H54 (cell line): Measurements from ENCODE around the gene PTK6.

Source experiments
- DNase-seq: peaks from one replicate; pipeline ENCODE4 v3.0.0; 2011; ENCODE audit warnings: low spot score, mixed read lengths; ENCODE audit not compliant: insufficient read length
- FAIRE-seq: peaks from 3 replicates; lab custom pipeline; 2011; peaks lifted over from hg19 to GRCh38; lab: Jason Lieb, UNC
- POLR2A ChIP-seq: IDR thresholded peaks from 2 replicates; pipeline ENCODE4 v1.6.1; 2011; ENCODE audit warnings: low read depth, mild to moderate bottlenecking, low read length

PTK6 gene

GRCh38 chr20:63529180-63529860 lies 7.9 kb downstream of the PTK6 start:
- DNase-seq (no peak), FAIRE-seq (no peak)
- TF ChIP-seq POLR2A: no peak

- no peak for DNase-seq
- FAIRE-seq: no peak
- TF ChIP-seq POLR2A: no peak
These were observed 10.0 kb downstream of the PTK6 start for GRCh38 chr20:63527184-63527583.

GRCh38 chr20:63525971-63526370 lies 11.2 kb downstream of the PTK6 start:
- FAIRE-seq (no peak), DNase-seq (no peak)
- TF ChIP-seq POLR2A: no peak

GRCh38 chr20:63525185-63525584 lies 12.0 kb downstream of the PTK6 start:
- DNase-seq: no peak
- no peak for FAIRE-seq
- TF ChIP-seq POLR2A: no peak

GRCh38 chr20:63522981-63523611 lies 14.1 kb downstream of the PTK6 start:
- DNase-seq (no peak), FAIRE-seq (no peak)
- no peak for TF ChIP-seq POLR2A

GRCh38 chr20:63522091-63522868 lies 14.9 kb downstream of the PTK6 start:
- TF ChIP-seq POLR2A: no peak

GRCh38 chr20:63521602-63522001 lies 15.6 kb downstream of the PTK6 start:
- DNase-seq: no peak
- no peak for FAIRE-seq
- TF ChIP-seq POLR2A: no peak

More at GRCh38 chr20:63522091-63522868, 14.9 kb downstream of the PTK6 start:
- FAIRE-seq: no peak
- no peak for DNase-seq

- no peak for TF ChIP-seq POLR2A
- FAIRE-seq (no peak), DNase-seq (peak; percentile 75)
These were observed 16.1 kb downstream of the PTK6 start for GRCh38 chr20:63520934-63521601.

GRCh38 chr20:63520504-63520933 lies 16.7 kb downstream of the PTK6 start, which contains the start of gene PPDPF:
Gene PPDPF (plus strand): TSS chr20:63520765. CDS start chr20:63521309, 544 bp downstream.
- FAIRE-seq (no peak), DNase-seq (peak; percentile 85)
- peak; percentile 96 for TF ChIP-seq POLR2A

GRCh38 chr20:63519668-63520503 lies 17.3 kb downstream of the PTK6 start:
- DNase-seq: peak; percentile 75
- TF ChIP-seq POLR2A: peak; percentile 59
- FAIRE-seq: no peak

GRCh38 chr20:63518946-63519667 lies 18.1 kb downstream of the PTK6 start:
- no peak for TF ChIP-seq POLR2A
- DNase-seq (no peak), FAIRE-seq (no peak)

GRCh38 chr20:63518351-63518861 lies 18.8 kb downstream of the PTK6 start:
- no peak for TF ChIP-seq POLR2A
- DNase-seq: no peak
- FAIRE-seq: no peak
